Measurements from ENCODE around the gene STRIP2.

The STRIP2 gene

GRCh38 chr7:129450295-129450694, 16.1 kb downstream of the STRIP2 start:
- H3K36me3 ChIP-seq (ENCODE audit: control insufficient read depth, low read length): peaks cover 25% of the 10 kb centered on the region
- H3K4me1 ChIP-seq (ENCODE audit: control insufficient read depth, low read length): no peaks in the 10 kb centered on the region
- no peaks in the 10 kb centered on the region for H3K9me2 ChIP-seq (replicated peaks; ENCODE audit: control insufficient read depth, low read length)
- no peak for TF ChIP-seq EZH2phosphoT487 (IDR thresholded peaks at IDR 0.05; ENCODE audit: borderline replicate concordance, low read length)
- TF ChIP-seq CTCF (IDR thresholded peaks at IDR 0.05; ENCODE audit: low read depth, low read length, poor library complexity, severe bottlenecking): no peak
- peaks cover 10% of the 10 kb centered on the region; the same call in 1 of the 2 replicates for H3K9me3 ChIP-seq (ENCODE audit: control insufficient read depth, insufficient read depth, low read length)
- H3K4me2 ChIP-seq (ENCODE audit: low read length): no peak overlapping the region
- H3K27ac ChIP-seq (ENCODE audit: low read depth, low read length): no peak overlapping the region
- H3K27me3 ChIP-seq (ENCODE audit: control insufficient read depth, low read length): no peaks in the 10 kb centered on the region
- no peaks in the 10 kb centered on the region for H3K79me2 ChIP-seq (ENCODE audit: control insufficient read depth, low read length)
- H3F3A ChIP-seq (ENCODE audit: control insufficient read depth, insufficient read depth): no peaks in the 10 kb centered on the region
- H3K4me3 ChIP-seq (ENCODE audit: low read length): no peak overlapping the region
- H4K20me1 ChIP-seq (ENCODE audit: control insufficient read depth, insufficient read depth, low read depth, low read length): no peaks in the 10 kb centered on the region

- Histone ChIP-seq H3K4me2 (ENCODE audit: low read length) (no peak overlapping the region), H3K27me3 (ENCODE audit: control insufficient read depth, low read length) (no peaks in the 10 kb centered on the region), H3F3A (ENCODE audit: control insufficient read depth, insufficient read depth) (no peaks in the 10 kb centered on the region), H3K4me3 (ENCODE audit: low read length) (no peak overlapping the region), H3K9me3 (ENCODE audit: control insufficient read depth, insufficient read depth, low read length) (peaks cover 10% of the 10 kb centered on the region; the same call in 1 of the 2 replicates), H4K20me1 (ENCODE audit: control insufficient read depth, insufficient read depth, low read depth, low read length) (no peaks in the 10 kb centered on the region), H3K9me2 (replicated peaks; ENCODE audit: control insufficient read depth, low read length) (no peaks in the 10 kb centered on the region), H3K79me2 (ENCODE audit: control insufficient read depth, low read length) (no peaks in the 10 kb centered on the region), H3K36me3 (ENCODE audit: control insufficient read depth, low read length) (peaks cover 22% of the 10 kb centered on the region), H3K4me1 (ENCODE audit: control insufficient read depth, low read length) (no peaks in the 10 kb centered on the region), H3K27ac (ENCODE audit: low read depth, low read length) (no peak overlapping the region)
- TF ChIP-seq CTCF (IDR thresholded peaks at IDR 0.05; ENCODE audit: low read depth, low read length, poor library complexity, severe bottlenecking) (no peak), EZH2phosphoT487 (IDR thresholded peaks at IDR 0.05; ENCODE audit: borderline replicate concordance, low read length) (no peak)
These were observed 18.5 kb downstream of the STRIP2 start for GRCh38 chr7:129452589-129453231.

GRCh38 chr7:129453510-129454248, 19.4 kb downstream of the STRIP2 start:
- Histone ChIP-seq H3K9me2 (replicated peaks; ENCODE audit: control insufficient read depth, low read length) (no peaks in the 10 kb centered on the region), H3K27me3 (ENCODE audit: control insufficient read depth, low read length) (no peaks in the 10 kb centered on the region), H4K20me1 (ENCODE audit: control insufficient read depth, insufficient read depth, low read depth, low read length) (no peaks in the 10 kb centered on the region), H3K4me1 (ENCODE audit: control insufficient read depth, low read length) (no peaks in the 10 kb centered on the region), H3K27ac (ENCODE audit: low read depth, low read length) (no peak overlapping the region), H3K9me3 (ENCODE audit: control insufficient read depth, insufficient read depth, low read length) (0 out of 2 replicates have a peak, but pooled peaks cover 2% of the 10 kb centered on the region), H3K79me2 (ENCODE audit: control insufficient read depth, low read length) (no peaks in the 10 kb centered on the region), H3K36me3 (ENCODE audit: control insufficient read depth, low read length) (peaks cover 26% of the 10 kb centered on the region), H3K4me2 (ENCODE audit: low read length) (no peak overlapping the region), H3F3A (ENCODE audit: control insufficient read depth, insufficient read depth) (no peaks in the 10 kb centered on the region), H3K4me3 (ENCODE audit: low read length) (no peak overlapping the region)
- TF ChIP-seq CTCF (IDR thresholded peaks at IDR 0.05; ENCODE audit: low read depth, low read length, poor library complexity, severe bottlenecking) (no peak), EZH2phosphoT487 (IDR thresholded peaks at IDR 0.05; ENCODE audit: borderline replicate concordance, low read length) (no peak)
